BLaER1 treated with 17β-estradiol and CSF1 and Interleukin-3, amounts not matched to agents 10 nM and 100 nM (cell line): ENCODE results near the gene PARP9.
"Not testable (repeated sequence)": the region's sequence is repeated elsewhere in the genome, so short reads cannot be mapped to it uniquely, and the experiment has no call there.

Experiments used
- H3K27ac ChIP-seq, 11 experiments: shearing (Covaris generic); formaldehyde crosslinking; 2 replicates each; pipeline ENCODE4 v1.8.1; 2022
- H3K27me3 ChIP-seq, 11 experiments: shearing (Covaris generic); formaldehyde crosslinking; 2 replicates each; pipeline ENCODE4 v1.8.1; 2022
- H3K36me3 ChIP-seq, 11 experiments: shearing (Covaris generic); formaldehyde crosslinking; 2 replicates each; pipeline ENCODE4 v1.8.1; 2022
- H3K4me1 ChIP-seq, 10 experiments: shearing (Covaris generic); formaldehyde crosslinking; 2 replicates each; pipeline ENCODE4 v1.8.1; 2022
- H3K4me2 ChIP-seq, 11 experiments: shearing (Covaris generic); formaldehyde crosslinking; 2 replicates each; pipeline ENCODE4 v1.8.1; 2022
- H3K4me3 ChIP-seq, 10 experiments: shearing (Covaris generic); formaldehyde crosslinking; 2 replicates each; pipeline ENCODE4 v1.8.1; 2022
- H3K9ac ChIP-seq, 11 experiments: shearing (Covaris generic); formaldehyde crosslinking; 2 replicates each; pipeline ENCODE4 v1.8.1; 2022
- H3K9me3 ChIP-seq, 11 experiments: shearing (Covaris generic); formaldehyde crosslinking; replicated peaks in 1 of 11; 2 replicates each; pipeline ENCODE4 v1.8.1; 2022
- H4K20me1 ChIP-seq, 11 experiments: shearing (Covaris generic); formaldehyde crosslinking; 2 replicates each; pipeline ENCODE4 v1.8.1; 2022
- Cebpa-rat ChIP-seq, 11 experiments: shearing (Covaris generic); IDR thresholded peaks; 2 replicates each; pipeline ENCODE4 v1.8.1; 2022

Gene PARP9

DNA sequence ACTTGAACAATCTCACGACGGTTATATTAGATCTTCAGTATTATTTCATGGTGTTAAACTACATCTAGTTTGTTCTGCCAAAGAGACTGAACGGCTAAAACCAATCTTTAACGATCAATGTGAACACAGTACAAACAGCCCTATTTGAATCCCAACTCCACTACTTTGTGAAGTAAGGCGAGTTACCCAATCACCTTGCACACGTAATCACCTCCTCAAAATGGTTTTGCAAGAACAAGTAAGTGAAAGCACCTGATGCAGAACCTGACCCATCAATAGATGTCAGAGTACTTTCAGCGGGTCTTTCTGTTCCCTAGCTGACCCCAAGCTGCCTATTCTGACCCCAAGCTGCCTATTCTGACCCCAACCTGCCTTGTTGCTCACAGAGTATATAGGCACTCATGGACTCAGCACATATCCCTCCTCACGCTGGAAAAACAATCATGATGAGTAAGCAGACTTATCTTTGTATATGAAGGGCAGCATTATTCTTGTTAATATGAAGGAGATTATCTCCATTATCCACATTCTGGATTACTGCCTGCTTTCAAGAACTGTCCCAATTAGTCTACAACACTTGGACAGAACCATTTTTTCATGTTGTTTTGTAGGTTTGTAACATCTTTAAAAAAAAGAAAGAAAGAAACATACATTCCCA is 53.1 kb downstream of the PARP9 start:
- H4K20me1 ChIP-seq, result peaks cover 28 to 81% (median 76%) of the 10 kb centered on the region in 11 experiments

DNA sequence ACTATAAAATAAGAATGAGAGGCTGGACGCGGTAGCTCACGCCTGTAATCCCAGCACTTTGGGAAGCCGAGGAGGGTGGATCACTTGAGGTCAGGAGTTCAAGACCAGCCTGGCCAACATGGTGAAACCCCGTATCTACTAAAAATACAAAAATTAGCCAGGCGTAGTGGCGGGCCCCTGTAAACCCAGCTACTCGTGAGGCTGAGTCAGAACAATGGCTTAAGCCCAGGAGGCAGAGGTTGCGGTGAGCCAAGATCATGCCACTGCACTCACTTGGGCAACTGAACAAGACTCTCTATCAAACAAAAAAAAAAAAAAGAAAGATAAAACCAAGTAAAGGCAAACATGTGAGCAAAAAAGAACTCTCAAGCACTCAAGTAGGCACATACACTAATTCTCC is 55.2 kb downstream of the PARP9 start:
- H3K4me2 ChIP-seq, H3K9ac ChIP-seq, H3K27ac ChIP-seq, H3K27me3 ChIP-seq, H3K4me3 ChIP-seq: not testable (repeated sequence)
- H4K20me1 ChIP-seq, result peaks cover 28 to 100% (median 96%) of the 10 kb centered on the region in 11 experiments
- peaks cover 0 to 56% (median 42%) of the 10 kb centered on the region in 11 experiments; a peak in 19 of 22 replicates for H3K9me3 ChIP-seq
- peaks cover 19 to 62% (median 31%) of the 10 kb centered on the region in 10 experiments for H3K4me1 ChIP-seq
- H3K36me3 ChIP-seq, result peaks cover 3 to 81% (median 56%) of the 10 kb centered on the region in 11 experiments; a peak in 20 of 22 replicates

More for the DNA sequence above, 53.1 kb downstream of the PARP9 start:
- no peaks in the 10 kb centered on the region for H3K27me3 ChIP-seq
- peak overlapping the region in 2 of 11 experiments; percentile 28 to 50; a peak in 2 of 22 replicates for H3K9ac ChIP-seq
- H3K4me3 ChIP-seq, result no peak overlapping the region
- no peak for TF ChIP-seq Cebpa-rat (IDR thresholded peaks at IDR 0.05)
- H3K9me3 ChIP-seq, result peaks cover 0 to 39% (median 32%) of the 10 kb centered on the region in 11 experiments; a peak in 18 of 22 replicates
- peaks cover 19 to 52% (median 31%) of the 10 kb centered on the region in 10 experiments for H3K4me1 ChIP-seq
- H3K27ac ChIP-seq, result no peak overlapping the region
- H3K4me2 ChIP-seq, result peak overlapping the region in 10 of 11 experiments; percentile 3 to 84 (median 24); a peak in 13 of 22 replicates
- H3K36me3 ChIP-seq, result peaks cover 3 to 62% (median 43%) of the 10 kb centered on the region in 11 experiments; a peak in 20 of 22 replicates

DNA sequence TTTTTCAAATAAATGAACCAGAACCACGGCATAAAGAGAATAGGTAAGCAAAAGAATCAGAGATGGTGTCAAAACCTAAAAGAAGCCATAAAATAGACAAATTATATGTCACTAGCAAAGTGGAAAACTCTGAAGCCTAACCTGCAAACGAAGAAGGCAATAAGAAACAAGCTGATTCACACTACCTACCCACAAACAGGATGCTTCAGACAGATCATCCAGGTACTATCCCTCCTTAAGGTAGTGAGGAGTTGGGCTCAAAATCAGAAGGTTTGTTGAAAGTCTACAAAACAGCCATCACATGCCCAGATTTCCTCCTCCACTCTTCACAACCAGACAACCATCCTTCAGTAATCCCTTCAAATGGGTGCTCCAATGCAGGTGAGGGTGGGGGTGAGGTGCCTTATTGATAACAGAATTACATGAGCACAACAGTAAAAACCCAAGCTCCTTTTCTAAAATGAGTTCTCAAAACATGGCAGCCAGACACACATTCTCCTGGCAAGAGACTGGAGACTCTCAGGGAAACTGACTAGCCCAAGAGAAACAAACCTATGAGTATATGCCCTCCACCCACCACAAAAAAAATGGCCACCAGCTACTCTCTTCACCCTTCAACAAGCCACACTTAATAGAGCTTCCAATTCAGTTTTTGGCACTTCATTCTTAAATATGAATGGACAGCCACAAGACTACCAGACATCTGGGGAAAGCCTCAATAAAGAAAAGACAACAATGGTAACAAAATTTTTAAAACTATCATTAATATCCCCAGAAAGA is 55.8 kb downstream of the PARP9 start:
- no peak overlapping the region for H3K4me2 ChIP-seq
- H3K36me3 ChIP-seq, result peaks cover 3 to 83% (median 59%) of the 10 kb centered on the region in 11 experiments; a peak in 20 of 22 replicates
- no peak for TF ChIP-seq Cebpa-rat (IDR thresholded peaks at IDR 0.05)
- no peak overlapping the region for H3K4me3 ChIP-seq
- H3K4me1 ChIP-seq, result peaks cover 21 to 65% (median 33%) of the 10 kb centered on the region in 10 experiments
- H4K20me1 ChIP-seq, result peaks cover 23 to 100% (median 96%) of the 10 kb centered on the region in 11 experiments
- peaks cover 0 to 58% (median 42%) of the 10 kb centered on the region in 11 experiments; a peak in 19 of 22 replicates for H3K9me3 ChIP-seq
- H3K9ac ChIP-seq, result no peak overlapping the region
- no peak overlapping the region for H3K27ac ChIP-seq
- no peaks in the 10 kb centered on the region for H3K27me3 ChIP-seq

DNA sequence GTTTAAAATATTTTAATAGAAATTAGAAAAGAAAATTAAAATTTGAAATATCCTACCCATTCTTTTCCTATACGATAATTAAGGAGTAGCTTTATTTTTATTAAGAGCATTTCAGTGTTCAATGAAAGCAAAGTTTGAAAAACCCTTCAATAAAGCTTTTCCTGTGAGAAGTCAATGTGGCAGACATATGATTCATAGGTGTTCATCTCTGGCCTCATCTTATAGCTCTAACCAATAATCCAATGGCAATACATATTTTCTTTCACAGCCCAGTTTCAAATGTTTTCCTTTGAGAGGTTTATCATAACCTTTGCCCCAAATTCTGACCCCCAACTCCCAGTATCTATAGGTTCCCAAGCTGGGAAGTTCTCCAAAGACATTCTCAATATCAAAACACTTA is 57.6 kb downstream of the PARP9 start:
- Histone ChIP-seq H3K4me1 (peaks cover 21 to 61% (median 35%) of the 10 kb centered on the region in 10 experiments), H4K20me1 (peaks cover 14 to 100% (median 96%) of the 10 kb centered on the region in 11 experiments; a peak in 21 of 22 replicates), H3K9me3 (peaks cover 0 to 58% (median 42%) of the 10 kb centered on the region in 11 experiments; a peak in 19 of 22 replicates), H3K27ac (no peak overlapping the region), H3K36me3 (peaks cover 3 to 77% (median 60%) of the 10 kb centered on the region in 11 experiments; a peak in 20 of 22 replicates), H3K27me3 (no peaks in the 10 kb centered on the region), H3K9ac (no peak overlapping the region), H3K4me2 (peak overlapping the region in 1 of 11 experiments; percentile 6; a peak in 1 of 22 replicates), H3K4me3 (no peak overlapping the region)
- no peak for TF ChIP-seq Cebpa-rat (IDR thresholded peaks at IDR 0.05)

DNA sequence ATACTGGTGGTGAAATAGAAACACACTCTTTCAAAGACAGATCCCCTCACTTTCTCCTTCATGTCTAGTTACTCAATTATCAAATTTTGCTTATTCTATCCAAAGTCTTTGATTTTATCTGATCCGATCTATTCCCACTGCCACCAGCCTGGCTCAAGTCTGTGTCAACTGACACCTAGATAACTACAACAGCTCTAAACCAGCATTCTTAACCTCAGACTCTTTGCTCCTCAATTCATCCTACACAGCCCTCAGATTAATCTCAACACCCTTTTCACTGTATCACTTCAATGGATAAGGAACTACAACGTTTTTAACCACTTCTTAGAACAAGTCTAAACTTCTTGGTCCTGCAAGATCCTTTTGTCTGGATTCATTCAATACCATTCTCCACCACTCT is 58.4 kb downstream of the PARP9 start:
- peaks cover 3 to 70% (median 52%) of the 10 kb centered on the region in 11 experiments; a peak in 20 of 22 replicates for H3K36me3 ChIP-seq
- peaks cover 21 to 57% (median 31%) of the 10 kb centered on the region in 10 experiments for H3K4me1 ChIP-seq
- no peak overlapping the region for H3K9ac ChIP-seq
- H4K20me1 ChIP-seq, result peaks cover 8 to 100% (median 96%) of the 10 kb centered on the region in 11 experiments; a peak in 21 of 22 replicates
- no peaks in the 10 kb centered on the region for H3K27me3 ChIP-seq
- H3K4me2 ChIP-seq, result no peak overlapping the region
- no peak overlapping the region for H3K4me3 ChIP-seq
- no peak for TF ChIP-seq Cebpa-rat (IDR thresholded peaks at IDR 0.05)
- no peak overlapping the region for H3K27ac ChIP-seq
- peaks cover 0 to 54% (median 40%) of the 10 kb centered on the region in 11 experiments; a peak in 19 of 22 replicates for H3K9me3 ChIP-seq

DNA sequence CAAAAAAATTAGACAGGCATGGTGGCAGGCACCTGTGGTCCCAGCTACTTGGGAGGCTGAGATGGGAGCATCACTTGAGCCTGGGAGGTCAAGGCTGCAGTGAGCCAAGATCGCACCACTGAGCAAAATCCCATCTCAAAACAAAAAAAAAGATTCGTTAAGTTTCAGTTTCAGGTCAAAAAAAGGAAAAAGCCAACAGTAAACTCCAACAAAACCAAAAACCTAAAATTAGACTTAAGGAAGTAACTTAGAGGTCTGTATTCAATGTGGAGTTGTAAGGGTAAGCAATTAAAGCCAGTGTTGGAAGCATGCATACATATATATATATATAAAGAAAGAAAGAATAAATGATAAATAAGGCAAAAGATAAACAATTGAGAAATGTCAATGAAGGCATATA is 61.2 kb downstream of the PARP9 start:
- peaks cover 0 to 29% (median 16%) of the 10 kb centered on the region in 11 experiments; a peak in 18 of 22 replicates for H3K9me3 ChIP-seq
- peaks cover 28 to 75% (median 44%) of the 10 kb centered on the region in 10 experiments for H3K4me1 ChIP-seq
- H4K20me1 ChIP-seq, result peaks cover 23 to 100% (median 96%) of the 10 kb centered on the region in 11 experiments; a peak in 20 of 22 replicates
- peak overlapping the region in 6 of 11 experiments; percentile 29 to 72 (median 53); a peak in 12 of 22 replicates for H3K27ac ChIP-seq
- TF ChIP-seq Cebpa-rat (IDR thresholded peaks at IDR 0.05), result no peak
- peak overlapping the region; percentile 39 to 85 (median 75) for H3K4me2 ChIP-seq
- H3K36me3 ChIP-seq, result peaks cover 3 to 42% (median 31%) of the 10 kb centered on the region in 11 experiments; a peak in 19 of 22 replicates
- H3K9ac ChIP-seq, result peak overlapping the region in 3 of 11 experiments; percentile 23 to 50 (median 31); a peak in 4 of 22 replicates
- H3K4me3 ChIP-seq, result peak overlapping the region in 4 of 10 experiments; percentile 7 to 41 (median 22); a peak in 5 of 20 replicates
- H3K27me3 ChIP-seq, result no peaks in the 10 kb centered on the region

DNA sequence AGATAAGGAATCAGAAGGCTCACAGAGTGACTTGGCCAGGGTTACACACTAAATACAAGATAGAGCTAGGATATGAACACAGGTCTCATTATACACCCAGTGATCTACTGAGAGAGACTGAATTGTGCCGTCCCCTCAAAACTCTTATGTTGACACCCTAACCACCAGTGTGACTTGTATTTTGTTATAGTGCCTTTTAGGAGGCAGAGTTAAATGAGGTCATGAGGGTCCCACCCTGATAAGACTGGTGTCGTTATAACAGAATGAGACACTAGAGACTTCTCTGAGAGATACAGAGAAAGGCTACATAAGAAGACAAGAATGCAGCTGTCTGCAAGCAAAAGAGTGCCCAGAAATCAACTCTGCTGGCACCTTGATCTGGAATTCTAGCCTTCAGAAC is 62.0 kb downstream of the PARP9 start:
- H3K27me3 ChIP-seq, result no peaks in the 10 kb centered on the region
- no peak overlapping the region for H3K4me3 ChIP-seq
- H3K27ac ChIP-seq, result peak overlapping the region in 4 of 11 experiments; percentile 47 to 72 (median 65); a peak in 7 of 22 replicates
- H3K9me3 ChIP-seq, result peaks cover 0 to 28% (median 15%) of the 10 kb centered on the region in 11 experiments; a peak in 18 of 22 replicates
- H3K36me3 ChIP-seq, result peaks cover 3 to 35% (median 27%) of the 10 kb centered on the region in 11 experiments; a peak in 19 of 22 replicates
- no peak overlapping the region for H3K9ac ChIP-seq
- peaks cover 26 to 100% (median 96%) of the 10 kb centered on the region in 11 experiments; a peak in 21 of 22 replicates for H4K20me1 ChIP-seq
- H3K4me2 ChIP-seq, result peak overlapping the region; percentile 39 to 85 (median 75); a peak in 19 of 22 replicates
- no peak for TF ChIP-seq Cebpa-rat (IDR thresholded peaks at IDR 0.05)
- peaks cover 34 to 83% (median 51%) of the 10 kb centered on the region in 10 experiments for H3K4me1 ChIP-seq

DNA sequence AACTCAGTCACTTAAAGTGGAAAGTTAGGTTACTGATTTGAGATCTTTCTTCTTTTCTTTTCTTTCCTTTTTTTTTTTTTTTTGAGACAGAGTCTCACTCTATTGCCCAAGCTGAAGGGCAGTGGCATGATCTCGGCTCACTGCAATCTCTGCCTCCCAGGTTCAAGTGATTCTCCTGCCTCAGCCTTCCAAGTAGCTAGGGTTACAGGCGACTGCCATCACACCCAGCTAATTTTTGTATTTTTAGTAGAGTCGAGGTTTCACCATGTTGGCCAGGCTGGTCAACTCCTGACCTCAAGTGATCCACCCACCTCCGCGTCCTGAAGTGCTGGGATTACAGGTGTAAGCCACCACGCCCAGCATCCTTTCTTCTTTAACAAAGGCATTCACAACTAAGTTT is 63.1 kb downstream of the PARP9 start:
- Histone ChIP-seq H4K20me1 (peaks cover 31 to 100% (median 99%) of the 10 kb centered on the region in 11 experiments; a peak in 21 of 22 replicates), H3K27ac (peak overlapping the region in 1 of 11 experiments; percentile 12; a peak in 1 of 22 replicates), H3K9me3 (peaks cover 0 to 21% (median 13%) of the 10 kb centered on the region in 11 experiments; a peak in 18 of 22 replicates), H3K4me1 (peaks cover 43 to 88% (median 62%) of the 10 kb centered on the region in 10 experiments), H3K36me3 (peaks cover 8 to 36% (median 26%) of the 10 kb centered on the region in 11 experiments; a peak in 21 of 22 replicates), H3K4me2 (0 out of 22 replicates have a peak overlapping the region, but pooled peaks of 1 of the 11 experiments have one; percentile 7)
- H3K4me3 ChIP-seq, H3K9ac ChIP-seq, H3K27me3 ChIP-seq: not testable (repeated sequence)
